ENCODE data around the gene RNF113B.

Gene RNF113B

GRCh38 chr13:98198683-98199082 is 21.6 kb upstream of the RNF113B start:
- H3K4me3 ChIP-seq (ENCODE audit: low read depth, low read length) = no peak overlapping the region
- DNase-seq (ENCODE audit: low read depth) = no peak
- TF ChIP-seq POLR2A (IDR thresholded peaks at IDR 0.05; ENCODE audit: extremely low read depth, insufficient read length) = no peak
- no peak for TF ChIP-seq MYC (IDR thresholded peaks at IDR 0.05; ENCODE audit: low read depth, low read length)
- no peak for TF ChIP-seq CTCF (IDR thresholded peaks at IDR 0.05; ENCODE audit: low read depth, low read length)
- TF ChIP-seq MAX (IDR thresholded peaks at IDR 0.05; ENCODE audit: low read depth, low read length) = no peak

GRCh38 chr13:98195054-98195791 is 18.2 kb upstream of the RNF113B start:
- no peak for DNase-seq (ENCODE audit: low read depth)
- H3K4me3 ChIP-seq (ENCODE audit: low read depth, low read length) = no peak overlapping the region
- TF ChIP-seq POLR2A (IDR thresholded peaks at IDR 0.05; ENCODE audit: extremely low read depth, insufficient read length) (no peak), CTCF (IDR thresholded peaks at IDR 0.05; ENCODE audit: low read depth, low read length) (no peak), MAX (IDR thresholded peaks at IDR 0.05; ENCODE audit: low read depth, low read length) (no peak), MYC (IDR thresholded peaks at IDR 0.05; ENCODE audit: low read depth, low read length) (no peak)

GRCh38 chr13:98192008-98192407 is 14.9 kb upstream of the RNF113B start:
- H3K4me3 ChIP-seq (ENCODE audit: low read depth, low read length) = no peak overlapping the region
- no peak for TF ChIP-seq MAX (IDR thresholded peaks at IDR 0.05; ENCODE audit: low read depth, low read length)
- no peak for TF ChIP-seq CTCF (IDR thresholded peaks at IDR 0.05; ENCODE audit: low read depth, low read length)
- TF ChIP-seq POLR2A (IDR thresholded peaks at IDR 0.05; ENCODE audit: extremely low read depth, insufficient read length) = no peak
- no peak for TF ChIP-seq MYC (IDR thresholded peaks at IDR 0.05; ENCODE audit: low read depth, low read length)
- no peak for DNase-seq (ENCODE audit: low read depth)

- TF ChIP-seq CTCF (IDR thresholded peaks at IDR 0.05; ENCODE audit: low read depth, low read length) = no peak
- TF ChIP-seq MYC (IDR thresholded peaks at IDR 0.05; ENCODE audit: low read depth, low read length) = no peak
- no peak for TF ChIP-seq POLR2A (IDR thresholded peaks at IDR 0.05; ENCODE audit: extremely low read depth, insufficient read length)
- no peak for TF ChIP-seq MAX (IDR thresholded peaks at IDR 0.05; ENCODE audit: low read depth, low read length)
- DNase-seq (ENCODE audit: low read depth) = no peak
- no peak overlapping the region for H3K4me3 ChIP-seq (ENCODE audit: low read depth, low read length)
Observed at GRCh38 chr13:98190889-98191444, 13.9 kb upstream of the RNF113B start.

- H3K4me3 ChIP-seq (ENCODE audit: low read depth, low read length) = no peak overlapping the region
- TF ChIP-seq MYC (IDR thresholded peaks at IDR 0.05; ENCODE audit: low read depth, low read length) (no peak), MAX (IDR thresholded peaks at IDR 0.05; ENCODE audit: low read depth, low read length) (no peak), POLR2A (IDR thresholded peaks at IDR 0.05; ENCODE audit: extremely low read depth, insufficient read length) (no peak), CTCF (IDR thresholded peaks at IDR 0.05; ENCODE audit: low read depth, low read length) (no peak)
- peak; percentile 22 for DNase-seq (ENCODE audit: low read depth)
Observed at GRCh38 chr13:98189841-98190505, 12.9 kb upstream of the RNF113B start.
